ENCODE data around the gene USP20.

GRCh38 chr9:129897263-129897662 lies 62.0 kb downstream of the USP20 start:
- TF ChIP-seq CTCF (IDR thresholded peaks at IDR 0.05), result no peak
- no peak for TF ChIP-seq POLR2A (IDR thresholded peaks at IDR 0.05)
